ENCODE measurements around the gene MAP4K5.
"Not testable (repeated sequence)": the region's sequence is repeated elsewhere in the genome, so short reads cannot be mapped to it uniquely, and the experiment has no call there.

- TF ChIP-seq, protein P1, sequence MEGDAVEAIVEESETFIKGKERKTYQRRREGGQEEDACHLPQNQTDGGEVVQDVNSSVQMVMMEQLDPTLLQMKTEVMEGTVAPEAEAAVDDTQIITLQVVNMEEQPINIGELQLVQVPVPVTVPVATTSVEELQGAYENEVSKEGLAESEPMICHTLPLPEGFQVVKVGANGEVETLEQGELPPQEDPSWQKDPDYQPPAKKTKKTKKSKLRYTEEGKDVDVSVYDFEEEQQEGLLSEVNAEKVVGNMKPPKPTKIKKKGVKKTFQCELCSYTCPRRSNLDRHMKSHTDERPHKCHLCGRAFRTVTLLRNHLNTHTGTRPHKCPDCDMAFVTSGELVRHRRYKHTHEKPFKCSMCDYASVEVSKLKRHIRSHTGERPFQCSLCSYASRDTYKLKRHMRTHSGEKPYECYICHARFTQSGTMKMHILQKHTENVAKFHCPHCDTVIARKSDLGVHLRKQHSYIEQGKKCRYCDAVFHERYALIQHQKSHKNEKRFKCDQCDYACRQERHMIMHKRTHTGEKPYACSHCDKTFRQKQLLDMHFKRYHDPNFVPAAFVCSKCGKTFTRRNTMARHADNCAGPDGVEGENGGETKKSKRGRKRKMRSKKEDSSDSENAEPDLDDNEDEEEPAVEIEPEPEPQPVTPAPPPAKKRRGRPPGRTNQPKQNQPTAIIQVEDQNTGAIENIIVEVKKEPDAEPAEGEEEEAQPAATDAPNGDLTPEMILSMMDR (IDR thresholded peaks at IDR 0.05; ENCODE audit: low read length) = not testable (repeated sequence)
- not testable (repeated sequence) for TF ChIP-seq EZH2 (optimal IDR thresholded peaks at IDR 0.05; ENCODE audit: low read depth, low read length); EZH2phosphoT487 (IDR thresholded peaks at IDR 0.05; ENCODE audit: low read length)
Observed at GRCh38 chr14:50538034-50538433, 5.7 kb upstream of the MAP4K5 start.
